ENCODE measurements around the gene NPTN.

DNA sequence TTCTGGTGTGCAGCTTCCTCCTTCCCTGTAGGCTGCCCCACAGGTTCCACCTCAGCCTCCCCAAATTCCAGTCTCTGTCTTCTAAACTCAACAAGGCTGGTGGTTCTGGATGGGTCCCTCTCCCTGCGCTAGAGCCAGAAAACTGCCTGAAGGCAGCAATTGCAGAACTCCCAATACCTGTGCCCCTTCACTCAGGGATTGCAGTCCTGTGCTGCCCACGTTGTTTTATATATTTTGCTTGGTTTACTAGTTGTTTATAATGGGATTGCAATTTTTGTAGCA lies 14.8 kb upstream of the NPTN start:
- TF ChIP-seq EP300 (IDR thresholded peaks at IDR 0.05) (no peak), POLR2AphosphoS5 (IDR thresholded peaks at IDR 0.05) (no peak), POLR2A (IDR thresholded peaks at IDR 0.05) (no peak)
- TF ChIP-seq, protein P1, sequence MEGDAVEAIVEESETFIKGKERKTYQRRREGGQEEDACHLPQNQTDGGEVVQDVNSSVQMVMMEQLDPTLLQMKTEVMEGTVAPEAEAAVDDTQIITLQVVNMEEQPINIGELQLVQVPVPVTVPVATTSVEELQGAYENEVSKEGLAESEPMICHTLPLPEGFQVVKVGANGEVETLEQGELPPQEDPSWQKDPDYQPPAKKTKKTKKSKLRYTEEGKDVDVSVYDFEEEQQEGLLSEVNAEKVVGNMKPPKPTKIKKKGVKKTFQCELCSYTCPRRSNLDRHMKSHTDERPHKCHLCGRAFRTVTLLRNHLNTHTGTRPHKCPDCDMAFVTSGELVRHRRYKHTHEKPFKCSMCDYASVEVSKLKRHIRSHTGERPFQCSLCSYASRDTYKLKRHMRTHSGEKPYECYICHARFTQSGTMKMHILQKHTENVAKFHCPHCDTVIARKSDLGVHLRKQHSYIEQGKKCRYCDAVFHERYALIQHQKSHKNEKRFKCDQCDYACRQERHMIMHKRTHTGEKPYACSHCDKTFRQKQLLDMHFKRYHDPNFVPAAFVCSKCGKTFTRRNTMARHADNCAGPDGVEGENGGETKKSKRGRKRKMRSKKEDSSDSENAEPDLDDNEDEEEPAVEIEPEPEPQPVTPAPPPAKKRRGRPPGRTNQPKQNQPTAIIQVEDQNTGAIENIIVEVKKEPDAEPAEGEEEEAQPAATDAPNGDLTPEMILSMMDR (IDR thresholded peaks at IDR 0.05), result no peak
